ENCODE data around the gene PODN. TPM values are rescaled to one million over a fixed set of nuclear protein-coding genes. Genes with fewer than 3 reads are reported as not detected.

The PODN gene
- total RNA-seq, 1 experiment from 2014 or later, result not detected

- TF ChIP-seq, protein P1, sequence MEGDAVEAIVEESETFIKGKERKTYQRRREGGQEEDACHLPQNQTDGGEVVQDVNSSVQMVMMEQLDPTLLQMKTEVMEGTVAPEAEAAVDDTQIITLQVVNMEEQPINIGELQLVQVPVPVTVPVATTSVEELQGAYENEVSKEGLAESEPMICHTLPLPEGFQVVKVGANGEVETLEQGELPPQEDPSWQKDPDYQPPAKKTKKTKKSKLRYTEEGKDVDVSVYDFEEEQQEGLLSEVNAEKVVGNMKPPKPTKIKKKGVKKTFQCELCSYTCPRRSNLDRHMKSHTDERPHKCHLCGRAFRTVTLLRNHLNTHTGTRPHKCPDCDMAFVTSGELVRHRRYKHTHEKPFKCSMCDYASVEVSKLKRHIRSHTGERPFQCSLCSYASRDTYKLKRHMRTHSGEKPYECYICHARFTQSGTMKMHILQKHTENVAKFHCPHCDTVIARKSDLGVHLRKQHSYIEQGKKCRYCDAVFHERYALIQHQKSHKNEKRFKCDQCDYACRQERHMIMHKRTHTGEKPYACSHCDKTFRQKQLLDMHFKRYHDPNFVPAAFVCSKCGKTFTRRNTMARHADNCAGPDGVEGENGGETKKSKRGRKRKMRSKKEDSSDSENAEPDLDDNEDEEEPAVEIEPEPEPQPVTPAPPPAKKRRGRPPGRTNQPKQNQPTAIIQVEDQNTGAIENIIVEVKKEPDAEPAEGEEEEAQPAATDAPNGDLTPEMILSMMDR (conservative IDR thresholded peaks at IDR 0.05), result no peak
- TF ChIP-seq EZH2 (IDR thresholded peaks at IDR 0.05; ENCODE audit: low read depth), result no peak
- no peaks in the 10 kb centered on the region for H3K9me2 ChIP-seq (ENCODE audit: insufficient read depth)
- H2AFZ ChIP-seq, result no peak overlapping the region
- CTCF ChIA-PET, result no interaction called here
- H3K4me3 ChIP-seq, result no peak overlapping the region
- no peaks in the 10 kb centered on the region for H4K20me1 ChIP-seq (ENCODE audit: insufficient read depth)
- POLR2A ChIA-PET (ENCODE audit: unreplicated experiment), result interaction anchor here (0.7 kb wide), 1 partner anchor 193 kb away, joined by 9 read pairs; no protein-coding TSS in a partner anchor
- H3K27me3 ChIP-seq (ENCODE audit: insufficient read depth, low read depth), result no peaks in the 10 kb centered on the region
- no peaks in the 10 kb centered on the region for H3K9me3 ChIP-seq (ENCODE audit: insufficient read depth, low read depth)
- H3K27ac ChIP-seq, result no peak overlapping the region
- no peaks in the 10 kb centered on the region for H3K36me3 ChIP-seq (ENCODE audit: low read depth)
- no peaks in the 10 kb centered on the region for H3F3A ChIP-seq (ENCODE audit: insufficient read depth, low read depth)
- H3K4me2 ChIP-seq, result no peak overlapping the region
- no peaks in the 10 kb centered on the region for H3K4me1 ChIP-seq (replicated peaks; ENCODE audit: insufficient read depth)
- H3K79me2 ChIP-seq (ENCODE audit: low read depth), result no peaks in the 10 kb centered on the region
- BruUV-seq (replicated peaks), result no TSS peak
- no peak for DNase-seq
- intact Hi-C loops (cut with micrococcal nuclease; ENCODE audit: unreplicated experiment), result no loop called here
Observed at GRCh38 chr1:53132176-53132575, 70.2 kb downstream of the PODN start.

DNA sequence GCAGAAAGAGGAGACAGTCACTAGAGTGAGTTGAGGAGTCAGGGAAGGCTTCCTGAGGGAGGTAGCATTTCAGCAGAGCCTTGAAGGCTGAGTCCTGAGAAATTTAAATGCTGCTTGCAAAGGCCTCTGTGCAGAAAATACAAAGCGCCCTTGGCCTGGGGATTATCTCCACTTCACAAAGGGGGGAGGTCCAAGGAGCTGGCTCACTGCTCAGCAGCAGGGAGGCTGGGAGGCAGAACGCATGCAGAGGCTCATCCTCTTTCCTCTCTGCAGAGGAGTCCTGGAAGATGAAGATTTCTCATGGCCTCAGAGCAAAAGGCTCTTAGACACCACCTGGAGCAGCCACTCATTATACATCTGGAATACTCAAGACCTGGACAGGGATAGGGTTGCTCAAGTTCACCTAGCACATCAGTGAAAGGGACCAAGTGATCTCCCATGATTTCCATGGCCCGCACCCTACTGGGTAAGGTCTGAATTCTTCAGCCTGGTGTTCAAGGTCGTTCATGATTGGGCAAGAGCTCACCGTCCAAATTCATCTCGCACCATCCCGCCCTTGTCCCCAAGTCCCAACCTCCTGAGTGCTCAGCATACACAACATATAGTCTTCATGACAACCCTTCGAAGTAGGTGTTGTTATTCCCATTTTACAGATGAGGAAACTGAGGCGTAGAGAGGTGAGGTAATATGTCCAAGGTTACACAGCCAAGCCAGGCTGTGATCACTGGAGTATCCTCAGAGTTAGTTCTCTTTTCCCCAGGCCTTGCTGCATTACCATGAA is 71.4 kb downstream of the PODN start:
- no TSS peak for BruUV-seq (replicated peaks)
- H3K4me3 ChIP-seq, result no peak overlapping the region
- intact Hi-C loops (cut with micrococcal nuclease; ENCODE audit: unreplicated experiment), result no loop called here
- H3K9me3 ChIP-seq (ENCODE audit: insufficient read depth, low read depth), result peaks cover 4% of the 10 kb centered on the region
- H2AFZ ChIP-seq, result no peak overlapping the region
- no peaks in the 10 kb centered on the region for H3F3A ChIP-seq (ENCODE audit: insufficient read depth, low read depth)
- H3K27me3 ChIP-seq (ENCODE audit: insufficient read depth, low read depth), result no peaks in the 10 kb centered on the region
- TF ChIP-seq EZH2 (IDR thresholded peaks at IDR 0.05; ENCODE audit: low read depth), result no peak
- TF ChIP-seq, protein P1 (conservative IDR thresholded peaks at IDR 0.05), result no peak
- no peak for DNase-seq
- H3K79me2 ChIP-seq (ENCODE audit: low read depth), result no peaks in the 10 kb centered on the region
- no peak overlapping the region for H3K4me2 ChIP-seq
- ChIA-PET CTCF (no interaction called here), POLR2A (ENCODE audit: unreplicated experiment) (no interaction called here)
- no peaks in the 10 kb centered on the region for H3K4me1 ChIP-seq (replicated peaks; ENCODE audit: insufficient read depth)
- no peaks in the 10 kb centered on the region for H4K20me1 ChIP-seq (ENCODE audit: insufficient read depth)
- no peaks in the 10 kb centered on the region for H3K9me2 ChIP-seq (ENCODE audit: insufficient read depth)
- no peak overlapping the region for H3K27ac ChIP-seq
- no peaks in the 10 kb centered on the region for H3K36me3 ChIP-seq (ENCODE audit: low read depth)

GRCh38 chr1:53134042-53134485 is 72.1 kb downstream of the PODN start:
- intact Hi-C loops (cut with micrococcal nuclease; ENCODE audit: unreplicated experiment), result no loop called here
- Histone ChIP-seq H3K27ac (no peak overlapping the region), H3K79me2 (ENCODE audit: low read depth) (no peaks in the 10 kb centered on the region), H3K9me3 (ENCODE audit: insufficient read depth, low read depth) (peaks cover 4% of the 10 kb centered on the region), H3K4me1 (replicated peaks; ENCODE audit: insufficient read depth) (no peaks in the 10 kb centered on the region), H3K36me3 (ENCODE audit: low read depth) (no peaks in the 10 kb centered on the region), H4K20me1 (ENCODE audit: insufficient read depth) (no peaks in the 10 kb centered on the region), H3K4me2 (no peak overlapping the region), H3K4me3 (no peak overlapping the region), H3K27me3 (ENCODE audit: insufficient read depth, low read depth) (no peaks in the 10 kb centered on the region), H3F3A (ENCODE audit: insufficient read depth, low read depth) (no peaks in the 10 kb centered on the region), H2AFZ (no peak overlapping the region), H3K9me2 (ENCODE audit: insufficient read depth) (no peaks in the 10 kb centered on the region)
- POLR2A ChIA-PET (ENCODE audit: unreplicated experiment), result no interaction called here
- BruUV-seq (replicated peaks), result no TSS peak
- CTCF ChIA-PET, result no interaction called here
- DNase-seq, result no peak
- no peak for TF ChIP-seq EZH2 (IDR thresholded peaks at IDR 0.05; ENCODE audit: low read depth)

Other genes with a start within 250 kb of the PODN start
- 9.7 and 11.5 TPM in 2 replicates for gene ZYG11A, start 219.5 kb upstream of the PODN start, total RNA-seq (2021)
- 78.4 and 80.0 TPM in 2 replicates for gene ECHDC2, start 140.5 kb upstream of the PODN start, total RNA-seq (2021)
- gene SCP2, start 134.9 kb upstream of the PODN start, total RNA-seq (2021), result 87.8 and 95.8 TPM in 2 replicates
- gene SLC1A7, start 80.4 kb downstream of the PODN start, total RNA-seq (2021), result not detected in 2 replicates
- 32.2 and 35.7 TPM in 2 replicates for gene CPT2, start 134.6 kb downstream of the PODN start, total RNA-seq (2021)
- 50.3 and 51.1 TPM in 2 replicates for gene CZIB, start 158.4 kb downstream of the PODN start, total RNA-seq (2021)
- gene MAGOH, start 176.3 kb downstream of the PODN start, total RNA-seq (2021), result 48.0 and 75.7 TPM in 2 replicates